ENCODE data around the gene BAD. TPM values are rescaled to one million over a fixed set of nuclear protein-coding genes. Genes with fewer than 3 reads are reported as not detected.

BAD gene
- total and polyA plus RNA-seq, 4 donors: 16.0 to 39.5 (median 30.2) TPM

GRCh38 chr11:64296830-64297698, 12.6 kb upstream of the BAD start:
- peaks cover 4 to 24% (median 9%) of the 10 kb centered on the region in 4 donors for H3K27me3 ChIP-seq (ENCODE audit: control insufficient read depth in 4 of 4, insufficient read depth in 4 of 4, low read length in 3 of 4)
- no peak overlapping the region for H3K4me3 ChIP-seq (ENCODE audit: low read depth in 1 of 3, low read length in 3 of 3)
- H3K9me3 ChIP-seq (ENCODE audit: control insufficient read depth in 4 of 4, low read length in 3 of 4): no peaks in the 10 kb centered on the region
- H3K4me1 ChIP-seq (ENCODE audit: control insufficient read depth in 4 of 4, insufficient read depth in 4 of 4, low read length in 3 of 4): peaks cover 11 to 32% (median 17%) of the 10 kb centered on the region in 4 donors
- no peak overlapping the region for H3K27ac ChIP-seq (ENCODE audit: low read depth in 1 of 2, low read length in 2 of 2)
- H3K36me3 ChIP-seq (ENCODE audit: control insufficient read depth in 4 of 4, insufficient read depth in 3 of 4, low read depth in 1 of 4, low read length in 3 of 4): no peaks in the 10 kb centered on the region
- TF ChIP-seq EGR1 (IDR thresholded peaks at IDR 0.05; ENCODE audit: low read depth in 2 of 2) (no peak), RAD21 (IDR thresholded peaks at IDR 0.05) (no peak), REST (IDR thresholded peaks at IDR 0.05) (no peak), NR2F2 (IDR thresholded peaks at IDR 0.05) (no peak)
- DNase-seq (ENCODE audit: low spot score): no peak
- H3K9ac ChIP-seq (ENCODE audit: low read depth in 1 of 2, low read length in 2 of 2): no peak overlapping the region
- 13% methylated on average over 34 of the region's 34 CpGs for WGBS

- no peak for TF ChIP-seq TAF1 (conservative IDR thresholded peaks at IDR 0.05)
- H3K4me3 ChIP-seq (ENCODE audit: low read depth in 1 of 3, low read length in 3 of 3): no peak overlapping the region
- H3K4me1 ChIP-seq (ENCODE audit: control insufficient read depth in 4 of 4, insufficient read depth in 4 of 4, low read length in 3 of 4): peaks cover 19 to 40% (median 19%) of the 10 kb centered on the region in 4 donors
- H3K9me3 ChIP-seq (ENCODE audit: control insufficient read depth in 4 of 4, low read length in 3 of 4): no peaks in the 10 kb centered on the region
- H3K27me3 ChIP-seq (ENCODE audit: control insufficient read depth in 4 of 4, insufficient read depth in 4 of 4, low read length in 3 of 4): peaks cover 4 to 24% (median 9%) of the 10 kb centered on the region in 4 donors
- no peak for DNase-seq (ENCODE audit: low spot score)
- H3K9ac ChIP-seq (ENCODE audit: low read depth in 1 of 2, low read length in 2 of 2): no peak overlapping the region
- H3K36me3 ChIP-seq (ENCODE audit: control insufficient read depth in 4 of 4, insufficient read depth in 3 of 4, low read depth in 1 of 4, low read length in 3 of 4): no peaks in the 10 kb centered on the region
- WGBS: 57% methylated on average over 1 of the region's 1 CpG
- H3K27ac ChIP-seq (ENCODE audit: low read depth in 1 of 2, low read length in 2 of 2): no peak overlapping the region
Measured at GRCh38 chr11:64296236-64296635, 11.8 kb upstream of the BAD start.

- peaks cover 4 to 27% (median 9%) of the 10 kb centered on the region in 4 donors for H3K27me3 ChIP-seq (ENCODE audit: control insufficient read depth in 4 of 4, insufficient read depth in 4 of 4, low read length in 3 of 4)
- no peak for DNase-seq (ENCODE audit: low spot score)
- no peak overlapping the region for H3K27ac ChIP-seq (ENCODE audit: low read depth in 1 of 2, low read length in 2 of 2)
- no peak overlapping the region for H3K9ac ChIP-seq (ENCODE audit: low read depth in 1 of 2, low read length in 2 of 2)
- H3K4me1 ChIP-seq (ENCODE audit: control insufficient read depth in 4 of 4, insufficient read depth in 4 of 4, low read length in 3 of 4): peaks cover 17 to 39% (median 19%) of the 10 kb centered on the region in 4 donors
- 89% methylated on average over 4 of the region's 4 CpGs for WGBS
- H3K36me3 ChIP-seq (ENCODE audit: control insufficient read depth in 4 of 4, insufficient read depth in 3 of 4, low read depth in 1 of 4, low read length in 3 of 4): no peaks in the 10 kb centered on the region
- no peak overlapping the region for H3K4me3 ChIP-seq (ENCODE audit: low read depth in 1 of 3, low read length in 3 of 3)
- no peaks in the 10 kb centered on the region for H3K9me3 ChIP-seq (ENCODE audit: control insufficient read depth in 4 of 4, low read length in 3 of 4)
- TF ChIP-seq REST (IDR thresholded peaks at IDR 0.05) (no peak), NR2F2 (IDR thresholded peaks at IDR 0.05) (no peak), JUND (IDR thresholded peaks at IDR 0.05) (no peak), SP1 (IDR thresholded peaks at IDR 0.05) (no peak), ZBTB33 (IDR thresholded peaks at IDR 0.05) (no peak), TAF1 (conservative IDR thresholded peaks at IDR 0.05) (no peak), RXRA (IDR thresholded peaks at IDR 0.05) (no peak), RAD21 (IDR thresholded peaks at IDR 0.05) (no peak), FOXA1 (IDR thresholded peaks at IDR 0.05) (no peak), EGR1 (IDR thresholded peaks at IDR 0.05; ENCODE audit: low read depth in 2 of 2) (no peak), MAX (IDR thresholded peaks at IDR 0.05) (no peak), CTCF (IDR thresholded peaks at IDR 0.05; ENCODE audit: low read depth, low read length, missing input control) (no peak), HNF4G (IDR thresholded peaks at IDR 0.05) (no peak), ATF3 (IDR thresholded peaks at IDR 0.05) (no peak)
Measured at GRCh38 chr11:64295760-64296159, 11.3 kb upstream of the BAD start.
